ENCODE measurements around the gene LRIT3.

The LRIT3 gene

GRCh38 chr4:109803924-109804571 lies 43.9 kb upstream of the LRIT3 start:
- Histone ChIP-seq H3K9me3 (ENCODE audit: control insufficient read depth, low read length) (no peaks in the 10 kb centered on the region), H2AFZ (no peak overlapping the region), H3K79me2 (no peaks in the 10 kb centered on the region), H3K27me3 (ENCODE audit: control insufficient read depth, insufficient read depth, low read length) (no peaks in the 10 kb centered on the region), H3K4me2 (ENCODE audit: low read length) (no peak overlapping the region), H3K36me3 (ENCODE audit: control insufficient read depth, insufficient read depth, low read length) (no peaks in the 10 kb centered on the region), H3K4me3 (ENCODE audit: low read depth, low read length) (no peak overlapping the region), H3K4me1 (no peaks in the 10 kb centered on the region), H3K27ac (no peak overlapping the region), H3K9ac (no peak overlapping the region)
- peak; percentile 27 for TF ChIP-seq CTCF (IDR thresholded peaks at IDR 0.05)

GRCh38 chr4:109809655-109810054 lies 38.3 kb upstream of the LRIT3 start:
- H3K9ac ChIP-seq: no peak overlapping the region
- H3K4me1 ChIP-seq: no peaks in the 10 kb centered on the region
- no peak overlapping the region for H3K4me2 ChIP-seq (ENCODE audit: low read length)
- no peak overlapping the region for H2AFZ ChIP-seq
- no peak overlapping the region for H3K4me3 ChIP-seq (ENCODE audit: low read depth, low read length)
- no peak overlapping the region for H3K27ac ChIP-seq
- no peak for TF ChIP-seq CTCF (IDR thresholded peaks at IDR 0.05)
- no peaks in the 10 kb centered on the region for H3K9me3 ChIP-seq (ENCODE audit: control insufficient read depth, low read length)
- no peaks in the 10 kb centered on the region for H3K27me3 ChIP-seq (ENCODE audit: control insufficient read depth, insufficient read depth, low read length)
- no peaks in the 10 kb centered on the region for H3K79me2 ChIP-seq
- no peaks in the 10 kb centered on the region for H3K36me3 ChIP-seq (ENCODE audit: control insufficient read depth, insufficient read depth, low read length)

- Histone ChIP-seq H3K4me3 (ENCODE audit: low read depth, low read length) (no peak overlapping the region), H3K9ac (no peak overlapping the region), H3K79me2 (no peaks in the 10 kb centered on the region), H3K27ac (no peak overlapping the region), H3K4me2 (ENCODE audit: low read length) (no peak overlapping the region), H3K36me3 (ENCODE audit: control insufficient read depth, insufficient read depth, low read length) (no peaks in the 10 kb centered on the region), H3K9me3 (ENCODE audit: control insufficient read depth, low read length) (no peaks in the 10 kb centered on the region), H3K27me3 (ENCODE audit: control insufficient read depth, insufficient read depth, low read length) (no peaks in the 10 kb centered on the region), H2AFZ (no peak overlapping the region), H3K4me1 (no peaks in the 10 kb centered on the region)
- TF ChIP-seq CTCF (IDR thresholded peaks at IDR 0.05): no peak
Observed at GRCh38 chr4:109810552-109811387, 37.1 kb upstream of the LRIT3 start.

GRCh38 chr4:109811707-109812106 lies 36.2 kb upstream of the LRIT3 start:
- Histone ChIP-seq H3K36me3 (ENCODE audit: control insufficient read depth, insufficient read depth, low read length) (no peaks in the 10 kb centered on the region), H3K4me3 (ENCODE audit: low read depth, low read length) (no peak overlapping the region), H3K79me2 (no peaks in the 10 kb centered on the region), H3K4me2 (ENCODE audit: low read length) (no peak overlapping the region), H2AFZ (no peak overlapping the region), H3K27ac (no peak overlapping the region), H3K27me3 (ENCODE audit: control insufficient read depth, insufficient read depth, low read length) (no peaks in the 10 kb centered on the region), H3K9ac (no peak overlapping the region), H3K9me3 (ENCODE audit: control insufficient read depth, low read length) (no peaks in the 10 kb centered on the region), H3K4me1 (no peaks in the 10 kb centered on the region)
- no peak for TF ChIP-seq CTCF (IDR thresholded peaks at IDR 0.05)

Measured in parathyroid adenoma (tissue), 2 donors.